GM21717 (cell line): Measurements from ENCODE around the gene MANBA.

Experiments used
- ATAC-seq: cut with Tn5 transposase; IDR thresholded peaks from one replicate; pipeline ENCODE4 v1.9.1; 2021; ENCODE audit warnings: mild to moderate bottlenecking, moderate library complexity; ENCODE audit not compliant: unreplicated experiment

Gene MANBA

DNA sequence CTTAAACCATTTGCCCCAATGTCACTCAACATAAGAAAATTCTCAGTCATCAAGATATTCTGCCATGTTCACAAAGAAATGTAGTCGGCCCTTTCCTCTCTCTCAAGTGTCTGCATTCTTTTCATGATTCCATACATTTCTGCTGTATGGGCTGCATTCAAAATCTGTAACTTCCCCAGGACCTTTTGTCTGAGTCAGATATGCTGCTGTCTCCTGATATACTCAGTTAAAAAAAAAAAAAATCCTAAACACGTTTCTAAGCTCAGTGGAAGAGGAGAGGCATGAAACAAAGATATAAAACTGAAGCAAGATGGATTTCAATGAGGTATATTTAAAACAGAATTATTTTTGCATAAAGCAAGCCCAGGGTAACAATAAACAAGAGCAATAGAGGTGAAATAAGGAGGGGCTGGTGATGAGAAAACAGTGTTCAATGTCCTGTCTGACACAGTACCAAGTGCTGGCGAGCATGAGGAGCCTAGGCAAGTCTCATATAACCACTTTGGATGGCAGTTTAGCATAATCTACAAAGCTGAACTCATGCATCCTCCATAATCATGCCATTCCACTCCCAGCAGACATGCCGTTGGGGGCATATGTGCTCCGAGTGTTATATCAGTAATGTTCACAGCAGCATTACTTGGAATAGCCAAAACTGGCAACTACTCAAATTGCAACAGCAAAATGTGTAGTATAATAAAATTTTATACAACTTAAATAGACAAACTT is 76.7 kb downstream of the MANBA start:
- ATAC-seq = no peak

GRCh38 chr4:102678695-102679335 is 82.0 kb downstream of the MANBA start:
- no peak for ATAC-seq

DNA sequence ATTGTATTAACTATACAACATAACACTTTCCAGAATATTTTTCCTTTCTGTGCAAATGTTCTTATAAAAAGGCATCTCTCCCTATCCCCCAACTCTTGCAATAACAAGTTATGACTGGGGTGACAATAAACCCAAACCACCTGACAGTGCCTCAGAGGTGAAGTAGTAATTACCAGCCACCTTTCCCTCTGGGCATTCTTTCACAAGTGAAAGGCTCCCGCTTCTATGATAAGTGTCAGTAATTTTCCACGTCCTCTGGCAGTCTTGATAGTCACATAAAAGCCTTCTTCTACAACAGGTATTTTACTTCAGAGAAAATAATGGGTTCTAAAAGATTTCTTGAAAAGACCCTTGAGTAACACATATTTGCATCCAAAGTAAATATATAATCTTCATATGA is 82.7 kb downstream of the MANBA start:
- ATAC-seq = no peak

DNA sequence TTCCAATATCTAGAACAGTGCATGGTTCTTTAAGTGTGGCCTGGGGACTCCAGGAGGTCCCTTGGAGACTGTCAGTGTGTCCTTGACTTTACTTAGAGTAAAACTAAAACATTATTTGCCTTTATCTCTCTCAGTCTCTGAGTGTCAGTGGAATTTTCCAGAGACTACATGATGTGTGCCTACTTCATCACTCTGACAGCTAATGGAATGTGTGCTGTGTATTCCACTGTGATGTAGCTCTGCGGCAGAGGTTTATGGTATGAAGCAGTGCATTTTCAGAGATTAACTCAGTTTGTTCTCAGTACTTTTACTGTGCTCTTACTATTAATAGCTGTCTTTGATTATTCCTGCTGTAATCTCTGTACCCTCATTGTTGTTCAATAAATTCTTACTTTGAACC is 85.6 kb downstream of the MANBA start:
- no peak for ATAC-seq

DNA sequence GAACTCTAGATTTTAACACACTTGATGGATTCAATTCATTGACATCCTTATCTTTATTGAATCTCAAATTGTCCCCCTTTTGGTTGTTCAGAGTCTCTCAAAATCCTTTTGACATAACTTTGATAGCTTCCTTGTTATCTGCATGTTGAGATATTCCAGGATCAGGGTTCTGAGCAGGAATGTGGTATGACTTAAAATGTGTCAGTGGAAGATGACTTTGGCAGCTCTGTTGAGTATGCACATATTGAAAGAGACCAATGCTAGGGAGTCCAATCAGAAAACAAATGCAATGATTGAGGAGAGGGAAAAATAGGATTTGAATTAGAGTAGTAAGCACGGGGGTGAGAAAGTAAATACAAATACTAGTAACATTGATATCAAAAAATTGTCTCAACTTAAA is 93.8 kb downstream of the MANBA start:
- no peak for ATAC-seq

DNA sequence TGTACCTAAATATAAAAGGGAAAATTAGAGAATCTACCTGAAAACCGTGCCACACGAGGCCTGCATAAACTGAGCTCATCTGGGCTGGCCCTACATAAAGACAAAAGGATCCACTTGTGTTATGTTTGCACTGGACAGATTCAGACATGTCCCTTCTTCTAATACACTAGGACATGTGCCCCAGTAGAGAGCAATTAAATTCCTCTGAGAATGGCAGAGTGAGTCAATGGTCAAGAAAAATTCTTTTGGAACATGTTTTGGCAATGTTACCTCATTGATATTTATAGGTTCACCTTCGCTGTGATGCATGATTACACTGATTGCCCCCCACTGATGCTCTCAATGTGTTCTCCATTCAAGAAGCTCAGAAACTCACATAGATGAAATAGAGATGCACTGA is 95.2 kb downstream of the MANBA start:
- no peak for ATAC-seq

- ATAC-seq = no peak
Measured at GRCh38 chr4:102663073-102663472, 97.7 kb downstream of the MANBA start.

GRCh38 chr4:102657206-102657605 is 103.6 kb downstream of the MANBA start:
- no peak for ATAC-seq

GRCh38 chr4:102647117-102647516 is 113.7 kb downstream of the MANBA start:
- no peak for ATAC-seq

DNA sequence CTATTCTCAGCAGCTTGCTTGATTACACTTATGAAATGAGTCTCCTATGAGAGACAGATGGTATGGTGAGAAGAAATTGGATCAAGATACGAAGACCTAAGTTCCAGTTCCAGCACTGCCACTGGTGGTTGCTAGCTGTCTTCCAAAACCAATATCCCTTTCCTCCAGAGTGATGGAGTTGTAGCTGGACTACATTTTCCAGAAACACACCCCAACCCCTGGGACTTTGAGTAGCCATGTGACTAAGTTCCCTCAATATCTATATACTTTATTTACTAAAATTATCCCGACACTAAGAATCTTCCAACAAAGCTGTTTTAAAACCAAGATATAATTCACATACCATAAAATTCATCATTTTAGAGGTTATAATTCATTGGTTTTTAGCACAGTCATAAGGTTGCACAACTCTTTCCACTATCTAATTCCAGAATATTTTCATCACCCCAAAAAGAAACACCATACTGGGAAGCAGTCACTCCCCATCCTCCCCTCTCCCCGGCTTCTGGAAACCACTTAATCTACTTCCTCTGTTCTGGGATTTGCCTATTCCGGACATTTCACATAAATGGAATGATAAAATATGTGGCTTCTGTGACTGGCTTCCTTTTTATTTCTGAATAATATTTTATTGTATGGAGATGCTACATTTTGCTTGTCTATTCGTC is 118.0 kb downstream of the MANBA start:
- ATAC-seq = no peak

DNA sequence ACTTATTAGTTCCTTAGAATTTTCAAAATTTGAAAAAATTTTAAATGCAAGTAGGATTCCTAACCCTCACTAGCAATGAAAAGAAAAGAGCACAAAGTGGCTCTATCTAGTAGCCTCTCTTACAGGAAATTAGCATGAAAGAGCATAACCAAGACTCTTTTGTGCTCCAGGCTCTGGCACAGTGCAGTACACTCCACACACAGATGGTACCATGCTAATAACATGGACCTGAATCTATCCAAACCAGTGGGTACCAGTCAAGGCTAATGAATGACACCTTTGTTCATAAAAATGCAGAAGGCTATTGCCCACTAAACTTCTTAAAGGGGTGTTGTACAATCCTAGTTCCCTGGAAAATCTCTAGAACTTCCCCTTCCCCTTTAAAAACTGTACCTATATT is 119.0 kb downstream of the MANBA start:
- no peak for ATAC-seq

- ATAC-seq = no peak
Measured at GRCh38 chr4:102640669-102641068, 120.1 kb downstream of the MANBA start.

DNA sequence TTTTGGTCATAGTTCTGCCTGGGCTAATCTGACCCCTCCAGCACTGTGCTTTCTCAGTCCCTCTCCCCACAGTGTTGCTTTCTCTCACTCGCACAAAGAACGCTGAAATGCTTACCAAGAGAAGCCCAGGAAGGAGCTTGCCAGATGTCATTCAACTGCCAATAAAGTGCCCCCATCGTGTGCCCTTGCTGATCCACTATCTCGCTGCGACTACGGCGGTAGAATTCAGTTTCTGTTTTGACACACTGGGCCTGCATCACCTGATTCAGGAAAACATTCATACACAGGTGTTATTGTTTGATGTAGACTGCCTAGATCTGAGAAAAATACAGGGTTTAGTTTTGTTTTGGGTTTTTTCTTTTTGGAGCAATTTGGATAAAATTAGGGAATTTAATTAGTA is 121.2 kb downstream of the MANBA start:
- no peak for ATAC-seq

GRCh38 chr4:102638621-102639020 is 122.1 kb downstream of the MANBA start:
- ATAC-seq = no peak

GRCh38 chr4:102637391-102637790 is 123.4 kb downstream of the MANBA start:
- no peak for ATAC-seq

GRCh38 chr4:102633100-102633499 is 127.7 kb downstream of the MANBA start:
- ATAC-seq = no peak

DNA sequence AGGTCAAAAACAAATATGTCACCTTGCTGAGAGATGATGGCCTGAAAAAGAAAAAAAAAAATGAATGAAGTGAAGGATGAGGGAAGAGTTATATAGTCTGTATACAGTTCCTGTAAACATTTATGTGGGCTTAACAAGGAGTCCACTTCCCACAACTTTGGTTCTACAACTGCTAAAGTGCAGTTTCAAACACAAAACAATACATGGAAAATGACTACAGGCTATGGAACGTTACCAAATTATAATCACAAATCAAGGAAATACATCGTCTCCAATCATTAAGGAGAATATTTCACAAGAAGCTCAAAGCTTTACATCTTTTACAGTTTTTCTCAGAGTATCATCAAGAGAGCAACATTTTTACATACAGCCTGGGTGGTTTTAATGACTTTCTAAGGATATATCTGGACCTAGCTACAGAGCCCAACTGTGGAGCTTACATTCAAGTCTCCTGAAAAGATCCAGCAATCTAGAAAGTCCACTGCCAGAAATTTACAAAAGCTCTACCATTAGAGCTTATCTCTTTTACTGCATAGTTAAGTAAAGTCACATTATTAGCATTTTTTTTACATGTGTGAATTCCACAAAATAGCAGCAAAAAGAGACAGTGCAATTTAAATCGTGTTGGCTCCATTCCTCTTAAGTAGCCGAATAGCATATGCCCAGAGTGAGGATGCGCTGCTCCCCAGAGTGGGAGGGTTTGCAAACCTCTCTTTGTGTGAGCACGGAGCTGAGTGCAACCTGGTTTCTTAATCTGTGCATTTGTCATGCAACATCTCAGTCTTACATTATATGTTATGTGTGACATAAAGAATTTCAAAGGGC is 128.3 kb downstream of the MANBA start:
- no peak for ATAC-seq

- ATAC-seq = no peak
Measured at GRCh38 chr4:102631616-102632015, 129.2 kb downstream of the MANBA start.

DNA sequence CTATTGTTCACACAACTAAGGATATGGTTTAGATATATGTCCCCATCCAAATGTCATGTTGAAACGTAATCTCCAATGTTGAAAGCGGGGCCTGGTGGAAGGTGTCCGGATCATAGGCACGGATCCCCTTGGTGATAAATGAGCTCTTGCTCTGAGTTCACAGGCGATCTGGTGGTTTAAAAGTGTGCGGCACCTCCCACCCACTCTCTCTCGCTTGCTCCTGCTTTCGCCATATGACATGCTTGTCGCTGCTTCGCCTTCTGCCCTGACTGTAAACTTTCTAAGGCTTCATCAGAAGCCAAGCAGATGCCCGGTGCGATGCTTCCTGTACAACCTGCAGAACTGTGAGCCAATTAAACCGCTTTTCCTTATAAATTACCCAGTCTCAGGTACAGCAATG is 131.1 kb downstream of the MANBA start:
- no peak for ATAC-seq

- peak; percentile 43 for ATAC-seq
Measured at GRCh38 chr4:102627831-102628523, 132.8 kb downstream of the MANBA start.
